ENCODE results near the gene GSG1.

Gene GSG1

GRCh38 chr12:13119826-13120225, 16.4 kb upstream of the GSG1 start:
- DNase-seq (ENCODE audit: low spot score), result no peak

- no peak for DNase-seq (ENCODE audit: low spot score)
Observed at GRCh38 chr12:13117029-13117428, 13.6 kb upstream of the GSG1 start.

- DNase-seq (ENCODE audit: low spot score), result no peak
Observed at GRCh38 chr12:13116259-13116658, 12.8 kb upstream of the GSG1 start.

GRCh38 chr12:13114251-13115052, 11.0 kb upstream of the GSG1 start:
- DNase-seq (ENCODE audit: low spot score), result no peak

- no peak for DNase-seq (ENCODE audit: low spot score)
Observed at GRCh38 chr12:13112968-13113367, 9.5 kb upstream of the GSG1 start.

GRCh38 chr12:13106666-13107065, 3.2 kb upstream of the GSG1 start:
- no peak for DNase-seq (ENCODE audit: low spot score)

- DNase-seq (ENCODE audit: low spot score), result no peak
Observed at GRCh38 chr12:13105781-13106180, 2.3 kb upstream of the GSG1 start.

GRCh38 chr12:13104409-13104808, 942 bp upstream of the GSG1 start:
- DNase-seq (ENCODE audit: low spot score), result no peak

GRCh38 chr12:13102461-13103195, 839 bp downstream of the GSG1 start:
- DNase-seq (ENCODE audit: low spot score), result peak; percentile 84

GRCh38 chr12:13101821-13102375, 1.6 kb downstream of the GSG1 start:
- DNase-seq (ENCODE audit: low spot score), result peak; percentile 9

GRCh38 chr12:13100882-13101769, 2.3 kb downstream of the GSG1 start:
- DNase-seq (ENCODE audit: low spot score), result peak; percentile 76

- DNase-seq (ENCODE audit: low spot score), result no peak
Observed at GRCh38 chr12:13100605-13100881, 2.9 kb downstream of the GSG1 start.

GRCh38 chr12:13099844-13100604, 3.4 kb downstream of the GSG1 start:
- no peak for DNase-seq (ENCODE audit: low spot score)

- peak; percentile 13 for DNase-seq (ENCODE audit: low spot score)
Observed at GRCh38 chr12:13099066-13099843, 4.2 kb downstream of the GSG1 start.

GRCh38 chr12:13097491-13098011, 5.9 kb downstream of the GSG1 start:
- DNase-seq (ENCODE audit: low spot score), result no peak

GRCh38 chr12:13095266-13095995, 8.0 kb downstream of the GSG1 start:
- no peak for DNase-seq (ENCODE audit: low spot score)

GRCh38 chr12:13094367-13094766, 9.1 kb downstream of the GSG1 start:
- DNase-seq (ENCODE audit: low spot score), result no peak

- no peak for DNase-seq (ENCODE audit: low spot score)
Observed at GRCh38 chr12:13093848-13094220, 9.6 kb downstream of the GSG1 start.

GRCh38 chr12:13093191-13093847, 10.1 kb downstream of the GSG1 start:
- no peak for DNase-seq (ENCODE audit: low spot score)
